ENCODE results near the gene LUC7L. TPM values are rescaled to one million over a fixed set of nuclear protein-coding genes. Genes with fewer than 3 reads are reported as not detected.
A peak's percentile ranks its signal among the peaks of the same experiment; 100 is the strongest.
"Not testable (repeated sequence)": the region's sequence is repeated elsewhere in the genome, so short reads cannot be mapped to it uniquely, and the experiment has no call there.

Gene LUC7L
- total RNA-seq, 1 donor from 2014 or later, result 154 TPM

GRCh38 chr16:177981-178667 lies 51.1 kb downstream of the LUC7L start:
- Mint-ChIP-seq H3K4me1 (ENCODE audit: unreplicated experiment) (peaks cover 6% of the 10 kb centered on the region), H3K27me3 (peaks cover 57% of the 10 kb centered on the region), H3K4me3 (peak overlapping the region; percentile 65), H3K27ac (no peak overlapping the region), H3K36me3 (no peaks in the 10 kb centered on the region), H3K9me3 (no peaks in the 10 kb centered on the region)
- DNase-seq (ENCODE audit: extremely low spot score, unreplicated experiment), result no peak
- TF ChIP-seq CTCF (conservative IDR thresholded peaks at IDR 0.05), result no peak

- Mint-ChIP-seq H3K27ac (no peak overlapping the region), H3K4me1 (ENCODE audit: unreplicated experiment) (peaks cover 6% of the 10 kb centered on the region), H3K27me3 (peaks cover 57% of the 10 kb centered on the region), H3K4me3 (peak overlapping the region; percentile 65), H3K36me3 (no peaks in the 10 kb centered on the region), H3K9me3 (no peaks in the 10 kb centered on the region)
- DNase-seq (ENCODE audit: extremely low spot score, unreplicated experiment), result no peak
- TF ChIP-seq CTCF (conservative IDR thresholded peaks at IDR 0.05), result no peak
These were observed 51.8 kb downstream of the LUC7L start for GRCh38 chr16:177394-177822.

- not testable (repeated sequence) for H3K9me3 Mint-ChIP-seq; DNase-seq (ENCODE audit: extremely low spot score, unreplicated experiment); H3K4me1 Mint-ChIP-seq (ENCODE audit: unreplicated experiment); H3K27ac Mint-ChIP-seq; H3K36me3 Mint-ChIP-seq
- Mint-ChIP-seq H3K4me3 (peak within 1 kb of the TSS; percentile 65), H3K27me3 (peaks cover 60% of the 10 kb centered on the region)
These were observed 52.5 kb downstream of the LUC7L start, which contains the start of gene HBA1 for GRCh38 chr16:176477-177382. Gene HBA1 (plus strand): TSS chr16:176680. CDS start chr16:176717, 37 bp downstream.

GRCh38 chr16:176006-176405 lies 53.2 kb downstream of the LUC7L start:
- H3K27ac Mint-ChIP-seq; H3K4me3 Mint-ChIP-seq; DNase-seq (ENCODE audit: extremely low spot score, unreplicated experiment); H3K9me3 Mint-ChIP-seq; H3K36me3 Mint-ChIP-seq; H3K4me1 Mint-ChIP-seq (ENCODE audit: unreplicated experiment): not testable (repeated sequence)
- H3K27me3 Mint-ChIP-seq, result peaks cover 67% of the 10 kb centered on the region

GRCh38 chr16:175011-175949 lies 54.0 kb downstream of the LUC7L start:
- no peak for TF ChIP-seq CTCF (conservative IDR thresholded peaks at IDR 0.05)

GRCh38 chr16:173928-174769 lies 55.1 kb downstream of the LUC7L start:
- not testable (repeated sequence) for H3K27ac Mint-ChIP-seq; H3K4me1 Mint-ChIP-seq (ENCODE audit: unreplicated experiment); DNase-seq (ENCODE audit: extremely low spot score, unreplicated experiment); H3K36me3 Mint-ChIP-seq; H3K9me3 Mint-ChIP-seq
- Mint-ChIP-seq H3K4me3 (peak overlapping the region; percentile 39), H3K27me3 (peaks cover 75% of the 10 kb centered on the region)

More at GRCh38 chr16:175011-175949, 54.0 kb downstream of the LUC7L start:
- no peak overlapping the region for H3K27ac Mint-ChIP-seq
- H3K27me3 Mint-ChIP-seq, result peaks cover 74% of the 10 kb centered on the region
- H3K36me3 Mint-ChIP-seq, result no peaks in the 10 kb centered on the region
- peaks cover 6% of the 10 kb centered on the region for H3K4me1 Mint-ChIP-seq (ENCODE audit: unreplicated experiment)
- no peaks in the 10 kb centered on the region for H3K9me3 Mint-ChIP-seq
- peak overlapping the region; percentile 44 for H3K4me3 Mint-ChIP-seq
- DNase-seq (ENCODE audit: extremely low spot score, unreplicated experiment), result no peak

GRCh38 chr16:173211-173854 lies 55.9 kb downstream of the LUC7L start:
- not testable (repeated sequence) for H3K4me3 Mint-ChIP-seq; H3K9me3 Mint-ChIP-seq; H3K27ac Mint-ChIP-seq; DNase-seq (ENCODE audit: extremely low spot score, unreplicated experiment); H3K36me3 Mint-ChIP-seq; H3K4me1 Mint-ChIP-seq (ENCODE audit: unreplicated experiment)
- peaks cover 77% of the 10 kb centered on the region for H3K27me3 Mint-ChIP-seq

- H3K4me1 Mint-ChIP-seq (ENCODE audit: unreplicated experiment); DNase-seq (ENCODE audit: extremely low spot score, unreplicated experiment); H3K4me3 Mint-ChIP-seq; H3K27ac Mint-ChIP-seq; H3K9me3 Mint-ChIP-seq; H3K36me3 Mint-ChIP-seq: not testable (repeated sequence)
- peaks cover 77% of the 10 kb centered on the region for H3K27me3 Mint-ChIP-seq
These were observed 56.8 kb downstream of the LUC7L start, which contains the start of gene HBA2 for GRCh38 chr16:172374-172941. Gene HBA2 (plus strand): TSS chr16:172876. CDS start chr16:172913, 37 bp downstream.
